G401.6 (cell line): ENCODE measurements around the gene TSR2.

ENCODE experiments used
- FAIRE-seq: peaks from 2 replicates; lab custom pipeline; 2012; peaks lifted over from hg19 to GRCh38; lab: Jason Lieb, UNC

TSR2 gene

GRCh38 chrX:54473993-54474859, 34.0 kb downstream of the TSR2 start:
- no peak for FAIRE-seq

- no peak for FAIRE-seq
Measured at GRCh38 chrX:54479136-54480111, 39.2 kb downstream of the TSR2 start.

- FAIRE-seq: no peak
Measured at GRCh38 chrX:54482839-54483593, 42.8 kb downstream of the TSR2 start.

- no peak for FAIRE-seq
Measured at GRCh38 chrX:54483946-54484345, 43.7 kb downstream of the TSR2 start.

GRCh38 chrX:54484666-54485065, 44.5 kb downstream of the TSR2 start:
- no peak for FAIRE-seq

- FAIRE-seq: peak; percentile 3
Measured at GRCh38 chrX:54489819-54490218, 49.6 kb downstream of the TSR2 start.

GRCh38 chrX:54492340-54492739, 52.1 kb downstream of the TSR2 start:
- FAIRE-seq: peak; percentile 85

- no peak for FAIRE-seq
Measured at GRCh38 chrX:54494166-54494988, 54.2 kb downstream of the TSR2 start.
